ENCODE data around the gene NOS1AP.
"Not testable (repeated sequence)": the region's sequence is repeated elsewhere in the genome, so short reads cannot be mapped to it uniquely, and the experiment has no call there.

DNA sequence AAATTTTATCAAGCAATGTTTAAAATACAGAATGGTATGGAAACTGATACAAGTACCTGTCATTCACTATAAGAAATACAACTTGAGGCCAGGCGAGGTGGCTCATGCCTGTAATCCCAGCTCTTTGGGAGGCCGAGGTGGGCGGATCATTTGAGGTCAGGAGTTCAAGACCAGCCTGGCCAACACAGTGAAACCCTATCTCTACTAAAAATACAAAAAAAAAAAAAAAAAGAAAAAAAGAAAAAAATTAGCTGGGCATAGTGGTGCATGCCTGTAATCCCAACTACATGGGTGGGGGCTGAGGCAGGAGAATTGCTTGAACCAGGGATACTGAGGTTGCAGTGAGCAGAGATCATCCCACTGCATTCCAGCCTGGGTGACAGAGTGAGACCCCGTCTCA, 2.7 kb upstream of the NOS1AP start:
- TF ChIP-seq, protein P1, sequence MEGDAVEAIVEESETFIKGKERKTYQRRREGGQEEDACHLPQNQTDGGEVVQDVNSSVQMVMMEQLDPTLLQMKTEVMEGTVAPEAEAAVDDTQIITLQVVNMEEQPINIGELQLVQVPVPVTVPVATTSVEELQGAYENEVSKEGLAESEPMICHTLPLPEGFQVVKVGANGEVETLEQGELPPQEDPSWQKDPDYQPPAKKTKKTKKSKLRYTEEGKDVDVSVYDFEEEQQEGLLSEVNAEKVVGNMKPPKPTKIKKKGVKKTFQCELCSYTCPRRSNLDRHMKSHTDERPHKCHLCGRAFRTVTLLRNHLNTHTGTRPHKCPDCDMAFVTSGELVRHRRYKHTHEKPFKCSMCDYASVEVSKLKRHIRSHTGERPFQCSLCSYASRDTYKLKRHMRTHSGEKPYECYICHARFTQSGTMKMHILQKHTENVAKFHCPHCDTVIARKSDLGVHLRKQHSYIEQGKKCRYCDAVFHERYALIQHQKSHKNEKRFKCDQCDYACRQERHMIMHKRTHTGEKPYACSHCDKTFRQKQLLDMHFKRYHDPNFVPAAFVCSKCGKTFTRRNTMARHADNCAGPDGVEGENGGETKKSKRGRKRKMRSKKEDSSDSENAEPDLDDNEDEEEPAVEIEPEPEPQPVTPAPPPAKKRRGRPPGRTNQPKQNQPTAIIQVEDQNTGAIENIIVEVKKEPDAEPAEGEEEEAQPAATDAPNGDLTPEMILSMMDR (IDR thresholded peaks at IDR 0.05), result not testable (repeated sequence)
- TF ChIP-seq POLR2AphosphoS5 (IDR thresholded peaks at IDR 0.05); POLR2A (IDR thresholded peaks at IDR 0.05); EP300 (IDR thresholded peaks at IDR 0.05; ENCODE audit: low read depth): not testable (repeated sequence)

All from transverse colon (tissue), 4 donors.